Measurements from ENCODE around the gene CPVL. TPM values are rescaled to one million over a fixed set of nuclear protein-coding genes. Genes with fewer than 3 reads are reported as not detected.

The CPVL gene
- total and polyA plus RNA-seq, 2 of the 8 experiments (the other 6 are each of a cell fraction or from before 2014, with no cell fraction given): 40.0 to 55.0 TPM

GRCh38 chr7:28979776-28980175 lies 166.6 kb downstream of the CPVL start:
- DNase-seq (ENCODE audit: low read depth in 1 of 2, low spot score in 2 of 2): no peak
- no peak overlapping the region for H4K5ac ChIP-seq (ENCODE audit: insufficient read length, low read depth, low read length)
- H2BK5ac ChIP-seq (ENCODE audit: low read depth, low read length): no peak overlapping the region
- no peak overlapping the region for H3K9ac ChIP-seq (replicated peaks in 1 of 4; ENCODE audit: extremely low read depth in 1 of 4, low read depth in 3 of 4, low read length in 3 of 4)
- H4K8ac ChIP-seq (ENCODE audit: extremely low read depth, insufficient read depth, low read length): no peak overlapping the region
- no peak overlapping the region for H3K56ac ChIP-seq (replicated peaks; ENCODE audit: insufficient read length, low read depth, low read length)
- H3K27ac ChIP-seq (ENCODE audit: low read depth, low read length): no peak overlapping the region
- no peak for FAIRE-seq
- no peaks in the 10 kb centered on the region for H3K9me3 ChIP-seq (ENCODE audit: insufficient read depth in 2 of 2, low read depth in 1 of 2, low read length in 1 of 2)
- no peak overlapping the region for H3K14ac ChIP-seq (ENCODE audit: insufficient read length)
- POLR2A ChIA-PET (ENCODE audit: partially characterized antibody): interaction anchor here (3.0 kb wide), 1 partner anchor 23 kb away, joined by 7 read pairs; no protein-coding TSS in a partner anchor
- peaks cover 5 to 11% (median 9%) of the 10 kb centered on the region in 4 experiments for H3K4me1 ChIP-seq (replicated peaks in 1 of 4; ENCODE audit: control insufficient read depth in 3 of 4, insufficient read depth in 4 of 4, low read length in 3 of 4)
- CTCF ChIA-PET (ENCODE audit: partially characterized antibody): interaction anchor here (1.2 to 10.0 kb wide), 8 partner anchors 10 to 127 kb away, joined by 3 to 59 read pairs (median 4); partner anchors contain the start of gene TRIL
- no peak overlapping the region for H2AK5ac ChIP-seq (ENCODE audit: low read depth, low read length)
- H2AFZ ChIP-seq (ENCODE audit: low read length): peak overlapping the region; percentile 88; the same call in 1 of the 2 replicates
- H2BK20ac ChIP-seq (ENCODE audit: low read length): no peak overlapping the region
- no peak overlapping the region for H3K23ac ChIP-seq (ENCODE audit: insufficient read length)
- no peak overlapping the region for H3K4ac ChIP-seq (replicated peaks; ENCODE audit: insufficient read length, low read depth, low read length)
- H3K79me1 ChIP-seq (ENCODE audit: low read depth, low read length): no peaks in the 10 kb centered on the region
- no peaks in the 10 kb centered on the region for H3K79me2 ChIP-seq (ENCODE audit: control insufficient read depth in 1 of 2, insufficient read depth in 2 of 2, low read length in 2 of 2)
- no peak overlapping the region for H3K18ac ChIP-seq (ENCODE audit: extremely low read depth, low read length)
- no peak overlapping the region for H4K91ac ChIP-seq (replicated peaks; ENCODE audit: insufficient read length, low read length)
- H2BK120ac ChIP-seq (replicated peaks; ENCODE audit: low read depth, low read length): no peak overlapping the region
- H3K4me2 ChIP-seq (ENCODE audit: insufficient read depth in 1 of 2, low read depth in 2 of 2, low read length in 2 of 2): no peak overlapping the region
- no peak overlapping the region; the same call in 1 of the 2 replicates for H2BK15ac ChIP-seq (ENCODE audit: low read length)
- H4K20me1 ChIP-seq (replicated peaks in 1 of 2; ENCODE audit: control insufficient read depth in 1 of 2, insufficient read depth in 2 of 2, low read length in 2 of 2): no peaks in the 10 kb centered on the region
- no peaks in the 10 kb centered on the region for H3K36me3 ChIP-seq (ENCODE audit: control insufficient read depth in 2 of 4, insufficient read depth in 4 of 4, low read length in 3 of 4)
- H3K27me3 ChIP-seq (replicated peaks in 1 of 4; ENCODE audit: control insufficient read depth in 3 of 4, extremely low read depth in 1 of 4, insufficient read depth in 3 of 4, low read length in 3 of 4): no peaks in the 10 kb centered on the region
- WGBS, 2 experiments (ENCODE audit: extremely low coverage in 1 of 2, insufficient coverage in 1 of 2, insufficient read length in 1 of 2, insufficient replicate concordance in 2 of 2, low coverage in 1 of 2, low lambda C conversion rate in 2 of 2, missing lambda C conversion rate in 1 of 2): 84% methylated on average over 3 of the region's 3 CpGs; no CpG with 5 or more reads in 1 of the 2 experiments
- no peak overlapping the region for H2BK12ac ChIP-seq (ENCODE audit: low read depth, low read length)
- no peaks in the 10 kb centered on the region for H3K23me2 ChIP-seq (ENCODE audit: low read depth, low read length)
- H3K4me3 ChIP-seq (ENCODE audit: extremely low read depth in 1 of 4, insufficient read depth in 2 of 4, low read depth in 3 of 4, low read length in 4 of 4): no peak overlapping the region
- TF ChIP-seq CTBP2 (IDR thresholded peaks at IDR 0.05; ENCODE audit: borderline replicate concordance, insufficient read depth, insufficient read length, low read length): no peak
- no peak for TF ChIP-seq TCF12 (IDR thresholded peaks at IDR 0.05; ENCODE audit: low read depth, low read length)
- TF ChIP-seq BRCA1 (IDR thresholded peaks at IDR 0.05; ENCODE audit: low read depth, low read length): no peak
- no peak for TF ChIP-seq POU5F1 (IDR thresholded peaks at IDR 0.05; ENCODE audit: low read depth, low read length)
- TF ChIP-seq SP1 (IDR thresholded peaks at IDR 0.05; ENCODE audit: low read depth, low read length): no peak
- no peak for TF ChIP-seq CEBPB (IDR thresholded peaks at IDR 0.05; ENCODE audit: low read depth, low read length)
- no peak for TF ChIP-seq MAX (IDR thresholded peaks at IDR 0.05)
- no peak for TF ChIP-seq SIX5 (IDR thresholded peaks at IDR 0.05; ENCODE audit: low read depth, low read length)
- no peak for TF ChIP-seq ZNF274 (IDR thresholded peaks at IDR 0.05; ENCODE audit: borderline replicate concordance, extremely low read depth, low read length)
- TF ChIP-seq SIN3A (conservative IDR thresholded peaks at IDR 0.05 in 1 of 2, IDR thresholded peaks at IDR 0.05 in 1 of 2; ENCODE audit: low read depth in 1 of 2, low read length in 2 of 2): no peak
- no peak for TF ChIP-seq GTF2F1 (IDR thresholded peaks at IDR 0.05; ENCODE audit: borderline replicate concordance, low read depth, low read length)
- no peak for TF ChIP-seq NANOG (IDR thresholded peaks at IDR 0.05; ENCODE audit: insufficient read depth, low read depth, low read length, poor library complexity, severe bottlenecking)
- TF ChIP-seq GABPA (IDR thresholded peaks at IDR 0.05; ENCODE audit: borderline replicate concordance, insufficient read depth, low read length): no peak
- TF ChIP-seq KDM1A (IDR thresholded peaks at IDR 0.05; ENCODE audit: borderline replicate concordance, low read length): no peak

Measured in H1 (cell line).